GM21717 (cell line): ENCODE data around the gene PURA.
"Not testable (repeated sequence)": the region's sequence is repeated elsewhere in the genome, so short reads cannot be mapped to it uniquely, and the experiment has no call there.

ENCODE experiments used
- ATAC-seq: cut with Tn5 transposase; IDR thresholded peaks from one replicate; pipeline ENCODE4 v1.9.1; 2021; ENCODE audit warnings: mild to moderate bottlenecking, moderate library complexity; ENCODE audit not compliant: unreplicated experiment

Gene PURA

GRCh38 chr5:140134277-140134935 is 20.5 kb downstream of the PURA start:
- no peak for ATAC-seq

DNA sequence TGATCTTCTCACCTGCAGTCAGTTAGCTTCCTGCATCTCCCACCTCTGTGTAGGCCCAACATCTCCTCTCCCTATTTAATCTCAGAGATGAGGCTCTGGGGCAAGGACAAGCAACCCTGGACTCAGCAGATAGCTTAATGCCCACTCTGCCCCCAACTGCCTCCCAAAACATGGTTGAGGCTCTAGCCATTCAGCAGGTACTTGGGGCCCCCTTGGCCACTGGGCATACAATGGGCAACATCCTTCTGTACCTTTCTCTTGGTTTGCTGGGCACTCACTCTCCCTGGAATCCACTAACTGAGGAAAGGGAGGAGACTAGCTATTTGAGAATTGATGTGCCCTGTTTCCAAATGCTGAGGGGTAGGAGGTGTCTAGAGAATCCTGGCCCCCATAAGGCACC is 21.2 kb downstream of the PURA start:
- no peak for ATAC-seq

- ATAC-seq = no peak
Observed at GRCh38 chr5:140136624-140137023, 22.7 kb downstream of the PURA start.

DNA sequence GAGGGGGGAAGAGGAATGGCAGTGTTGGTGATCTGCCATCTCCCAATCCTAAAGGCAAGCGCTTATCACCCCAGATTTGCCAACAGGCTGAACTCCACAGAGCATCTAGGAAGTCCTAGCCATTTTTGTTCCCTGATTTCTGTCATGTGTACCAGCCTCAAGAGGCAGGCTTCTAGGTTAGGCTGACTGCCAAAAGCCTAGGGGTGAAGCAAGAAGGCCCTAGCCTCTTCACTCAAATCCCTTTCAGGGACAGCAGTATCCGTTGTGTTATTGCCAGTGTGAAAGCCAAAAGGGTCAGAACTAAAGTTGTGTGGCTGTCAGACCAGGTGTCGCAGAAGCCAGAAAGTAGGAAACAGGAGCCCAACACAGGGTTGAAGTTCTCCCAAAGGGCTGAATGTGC is 26.5 kb downstream of the PURA start:
- ATAC-seq = no peak

- ATAC-seq = no peak
Observed at GRCh38 chr5:140141241-140141640, 27.3 kb downstream of the PURA start.

DNA sequence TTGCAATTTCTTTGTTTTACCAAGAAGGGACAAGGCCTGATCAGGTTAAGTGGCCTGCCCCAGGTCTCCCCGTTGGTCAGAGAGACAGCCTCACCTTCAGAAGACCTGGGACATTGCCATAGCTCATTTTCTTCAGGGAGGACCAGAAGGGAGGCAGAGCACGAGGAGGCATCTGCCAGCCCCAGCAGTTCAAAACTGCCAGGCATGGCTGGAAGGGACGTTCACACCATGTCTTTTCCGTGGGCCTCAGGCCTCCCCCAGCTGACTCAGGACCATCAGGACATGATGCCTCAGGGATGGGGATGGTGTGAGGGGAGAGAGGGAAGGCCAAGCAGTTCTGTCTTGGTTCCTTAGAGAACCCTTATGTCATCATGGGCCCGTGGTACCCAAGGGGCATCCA is 28.3 kb downstream of the PURA start:
- ATAC-seq = no peak

DNA sequence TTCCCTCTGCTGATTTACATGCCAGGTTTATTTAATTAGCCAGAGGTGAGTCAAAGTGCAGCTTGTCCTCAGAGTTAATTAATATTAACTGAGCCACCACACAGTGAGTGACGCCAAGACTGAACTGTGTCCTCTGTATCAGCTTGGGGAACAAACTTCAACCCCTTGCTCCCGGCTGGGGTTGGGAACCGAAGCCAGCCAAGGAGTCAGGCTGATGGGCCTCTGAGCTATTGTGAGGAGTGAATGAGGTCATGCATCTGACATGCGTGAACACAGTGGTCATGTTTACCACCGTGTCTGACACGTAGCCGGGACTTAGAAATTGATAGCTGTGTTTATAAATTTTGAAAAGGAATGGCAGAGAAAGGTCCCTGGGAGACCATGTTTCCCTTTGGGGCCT is 28.9 kb downstream of the PURA start:
- ATAC-seq = no peak

DNA sequence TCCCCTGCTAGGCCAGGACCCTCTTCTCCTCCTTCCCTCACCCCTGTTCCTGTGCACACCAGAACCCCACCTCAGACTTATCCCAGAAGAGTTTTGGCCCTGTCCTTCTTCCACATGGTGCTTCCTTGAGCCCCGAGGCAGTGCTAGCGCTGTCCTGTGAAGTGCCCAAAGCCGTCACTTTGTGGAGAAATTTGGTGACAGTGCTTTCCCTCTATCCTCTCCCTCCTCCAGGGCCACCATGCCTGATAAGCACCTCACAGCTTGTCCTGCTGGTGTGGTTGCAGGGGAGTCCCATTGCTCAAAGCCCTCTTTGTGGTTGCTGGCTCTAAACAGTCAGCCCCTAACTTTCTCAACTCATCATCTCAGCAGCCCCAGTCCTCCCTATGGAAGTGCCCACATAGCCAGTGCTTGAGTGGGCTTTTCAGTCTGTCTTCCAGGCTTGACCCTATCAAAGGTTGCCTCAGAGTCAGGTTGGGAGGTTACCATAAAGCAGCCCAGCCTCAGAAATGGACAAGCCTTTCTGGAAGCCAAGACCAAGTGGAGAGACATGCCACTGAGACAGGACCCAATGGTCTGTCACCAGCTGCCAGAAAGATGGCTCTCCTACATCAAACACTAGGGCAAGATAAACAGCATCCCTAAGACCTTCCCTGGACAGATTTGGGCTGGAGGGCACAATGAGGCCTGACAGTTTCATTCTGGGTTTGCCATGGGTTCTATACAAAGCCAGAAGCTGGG is 29.8 kb downstream of the PURA start:
- ATAC-seq = no peak

- no peak for ATAC-seq
Observed at GRCh38 chr5:140145256-140145655, 31.3 kb downstream of the PURA start.

- peak; percentile 55 for ATAC-seq
Observed at GRCh38 chr5:140145818-140146522, 32.1 kb downstream of the PURA start.

- no peak for ATAC-seq
Observed at GRCh38 chr5:140146523-140146842, 32.6 kb downstream of the PURA start.

- no peak for ATAC-seq
Observed at GRCh38 chr5:140147460-140147859, 33.6 kb downstream of the PURA start.

- no peak for ATAC-seq
Observed at GRCh38 chr5:140148508-140148907, 34.6 kb downstream of the PURA start.

DNA sequence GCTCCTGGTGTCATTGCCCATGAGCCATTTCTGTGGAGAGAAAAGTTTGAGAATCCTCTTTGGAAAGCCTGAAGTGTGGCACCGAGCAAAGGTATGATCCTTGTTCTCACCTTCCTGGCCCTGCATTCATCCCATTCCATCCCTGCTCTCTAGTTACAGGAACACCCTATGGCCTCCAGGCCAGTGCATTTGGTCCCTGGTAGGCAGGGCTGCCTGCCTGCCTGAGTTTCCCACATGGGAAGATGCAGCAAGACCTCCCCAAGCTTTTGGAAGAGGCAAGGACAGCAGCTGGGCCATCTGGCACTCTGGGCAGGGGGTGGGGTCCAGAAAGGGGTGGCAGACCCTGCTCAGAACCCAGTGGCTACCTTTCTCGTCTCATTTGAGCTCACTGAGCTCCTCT is 36.3 kb downstream of the PURA start:
- no peak for ATAC-seq

DNA sequence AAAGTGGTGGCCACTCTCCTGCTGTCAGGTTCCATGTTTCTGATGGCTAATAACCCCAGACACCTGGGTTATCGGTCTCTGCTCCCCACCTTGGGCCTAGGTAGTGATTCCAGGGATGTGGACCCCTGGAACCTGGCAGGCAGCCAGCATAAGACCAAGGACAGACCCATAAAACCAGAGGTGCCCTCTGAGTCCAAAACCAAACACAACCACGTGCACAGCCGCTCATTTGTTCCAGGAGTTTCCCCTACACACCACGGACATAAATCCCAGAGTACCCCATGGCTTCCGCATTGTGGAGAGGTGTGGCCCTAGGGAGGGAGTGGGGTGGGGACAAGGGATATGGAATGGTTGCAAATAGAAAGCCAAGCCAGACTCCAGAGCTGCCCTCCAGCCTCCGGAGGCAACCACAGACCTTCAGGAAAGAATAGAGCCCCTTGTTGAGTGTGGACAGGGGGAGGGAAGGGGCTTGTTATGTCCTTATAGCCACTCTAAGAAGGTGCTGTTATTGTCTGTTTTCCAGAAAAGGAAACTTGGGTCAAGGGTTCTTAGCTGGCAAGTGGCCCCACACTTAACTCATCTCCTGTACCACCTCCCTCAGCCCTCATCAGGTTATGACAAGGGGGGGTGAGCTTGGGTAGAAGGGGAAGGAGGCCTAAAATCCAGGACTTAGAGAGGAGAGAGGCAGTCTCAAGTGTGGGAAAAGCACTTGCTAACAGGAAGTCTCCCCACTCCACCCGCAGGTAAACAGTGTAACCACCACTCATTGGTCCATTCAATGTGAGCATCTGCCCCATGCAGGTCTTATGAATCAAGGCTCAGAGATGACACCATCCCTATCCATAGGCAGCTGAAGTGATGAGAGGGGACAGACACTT is 37.5 kb downstream of the PURA start:
- ATAC-seq = no peak

DNA sequence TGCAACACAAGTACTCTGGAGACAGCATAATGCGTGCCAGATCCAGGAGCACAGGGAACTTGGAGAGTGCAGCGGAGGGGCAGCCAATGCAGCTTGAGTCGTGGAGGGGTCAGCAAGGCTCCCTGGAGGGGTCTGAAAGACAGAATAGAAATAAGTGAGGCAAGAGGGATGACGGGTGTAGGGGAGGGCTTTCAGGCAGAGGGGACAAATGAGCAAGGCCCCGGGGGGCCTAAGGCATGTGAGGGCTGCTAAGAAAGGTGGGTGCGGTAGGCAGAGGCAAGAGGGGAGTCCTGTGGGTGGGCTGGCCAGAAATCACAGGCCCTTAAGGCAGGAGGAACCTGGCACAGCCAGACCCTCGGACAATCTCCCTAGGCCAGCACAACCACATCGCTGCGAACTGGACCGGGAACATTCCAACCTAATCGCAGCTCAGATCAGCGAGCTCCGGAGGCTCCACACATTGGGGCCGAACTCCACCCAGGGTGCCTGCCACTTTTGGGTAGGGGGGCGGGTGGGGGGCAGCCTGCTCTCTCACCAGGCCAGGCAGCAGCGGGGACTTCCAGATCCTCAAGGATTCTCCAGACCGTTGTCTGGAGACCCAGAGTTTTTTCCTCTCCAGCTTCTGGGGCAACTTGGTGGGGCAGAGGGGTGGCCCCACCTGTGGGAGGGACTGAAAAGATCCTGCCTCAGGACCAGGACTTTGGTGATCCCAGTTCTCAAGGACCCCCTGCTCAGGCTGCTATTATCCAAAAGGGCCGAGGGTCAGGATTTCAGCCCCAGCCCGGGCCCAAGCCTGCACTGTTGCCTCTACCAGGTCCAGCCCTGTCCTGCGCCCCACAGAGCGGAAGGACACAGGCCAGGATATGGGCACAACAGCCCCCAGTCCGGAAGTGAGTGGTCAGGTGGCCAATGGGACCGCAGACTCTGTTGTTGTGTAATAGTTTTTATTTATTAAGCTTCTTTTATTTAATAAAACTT is 38.4 kb downstream of the PURA start:
- no peak for ATAC-seq

DNA sequence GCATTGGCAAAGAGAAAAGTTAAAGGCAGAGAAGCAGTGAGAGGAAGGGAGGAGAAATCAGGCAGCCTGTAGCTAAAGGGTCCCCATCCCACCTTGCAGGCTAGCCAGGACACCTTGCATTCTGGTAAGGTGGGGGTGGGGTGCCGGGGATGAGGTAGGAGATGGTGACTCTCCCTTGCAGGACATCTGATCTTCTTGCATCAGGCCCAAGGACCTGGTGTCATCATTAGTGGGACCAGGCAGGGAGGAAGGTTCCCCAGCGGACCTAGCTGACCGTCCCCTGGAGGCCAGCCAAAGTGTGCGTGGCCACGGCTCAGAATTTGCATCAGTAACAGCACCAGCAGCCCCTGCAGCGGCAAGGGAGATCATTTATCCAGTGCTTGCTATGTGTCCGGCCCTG is 39.3 kb downstream of the PURA start:
- no peak for ATAC-seq

- no peak for ATAC-seq
Observed at GRCh38 chr5:140153905-140154304, 40.0 kb downstream of the PURA start.

- not testable (repeated sequence) for ATAC-seq
Observed at GRCh38 chr5:140154710-140155381, 40.9 kb downstream of the PURA start.
